HG03354 (cell line): ENCODE data around the gene TFF1.

Experiments used
- ATAC-seq: cut with Tn5 transposase; IDR thresholded peaks from one replicate; pipeline ENCODE4 v1.9.1; 2021; ENCODE audit warnings: mild to moderate bottlenecking; ENCODE audit not compliant: unreplicated experiment, poor library complexity, severe bottlenecking

Gene TFF1

DNA sequence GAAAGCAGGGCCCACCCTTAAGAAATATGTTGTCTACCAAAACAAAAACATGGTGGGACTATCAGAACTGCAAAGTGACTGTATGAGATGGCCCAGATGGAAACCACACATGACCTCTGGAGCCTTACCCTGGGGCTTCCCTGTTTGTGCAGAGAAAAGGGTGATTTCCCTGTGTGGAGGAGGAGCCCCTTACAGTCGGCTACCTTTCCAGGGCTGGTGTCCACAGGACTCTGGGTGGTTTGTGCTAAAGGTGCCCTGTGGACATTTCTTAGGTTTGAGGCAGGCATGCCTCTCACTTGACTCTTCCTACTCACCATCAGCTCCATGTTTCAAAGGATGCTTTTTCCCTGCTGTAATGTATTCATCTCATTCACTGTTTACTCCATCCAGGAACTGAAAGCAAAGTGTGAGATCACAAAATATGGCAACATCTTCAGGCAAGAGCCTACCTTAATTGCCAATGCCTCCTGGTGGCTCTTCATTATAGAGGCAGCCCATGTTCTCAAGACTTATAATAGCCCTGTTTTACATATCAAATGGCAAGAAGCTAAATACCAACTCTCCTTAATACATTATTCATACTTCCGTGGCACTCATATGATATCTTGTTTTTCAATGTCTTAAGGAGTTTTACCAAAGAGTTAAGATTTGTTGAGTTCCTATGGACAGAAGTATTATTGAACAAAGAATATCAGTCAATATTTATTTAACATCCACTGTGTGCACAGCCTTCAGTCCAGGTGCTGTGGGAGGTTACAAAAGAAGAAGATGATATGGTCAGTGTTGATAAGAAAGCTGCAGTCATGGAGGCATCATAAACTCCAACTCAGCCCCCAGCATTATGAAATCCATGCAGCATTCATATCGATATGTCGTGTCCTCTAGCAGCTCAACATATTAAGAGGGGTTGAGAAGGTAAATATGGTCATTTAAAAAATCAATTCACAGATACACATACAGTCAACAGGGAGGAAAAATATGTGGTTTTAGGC is 35.7 kb downstream of the TFF1 start:
- ATAC-seq: no peak

GRCh38 chr21:42324896-42325295 is 41.4 kb downstream of the TFF1 start:
- ATAC-seq: no peak

DNA sequence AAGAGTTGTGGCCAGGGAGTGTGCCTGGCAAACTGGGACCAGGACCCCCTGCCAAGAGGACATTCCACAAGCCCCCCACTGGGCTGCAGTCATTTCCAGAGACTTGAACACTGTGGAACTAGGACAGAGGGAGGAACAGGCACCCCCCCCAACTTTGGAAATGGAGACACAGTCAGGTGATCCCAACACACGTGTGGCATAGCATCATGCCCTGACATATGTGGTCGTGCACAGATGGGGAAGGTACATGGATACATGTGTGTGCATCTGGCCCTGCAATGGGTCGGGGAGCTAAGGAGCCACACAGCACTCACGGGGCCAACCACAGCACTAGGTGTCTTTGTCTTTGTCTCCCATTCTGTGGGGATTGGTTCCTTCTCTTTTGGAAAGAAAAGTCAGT is 44.5 kb downstream of the TFF1 start:
- no peak for ATAC-seq

DNA sequence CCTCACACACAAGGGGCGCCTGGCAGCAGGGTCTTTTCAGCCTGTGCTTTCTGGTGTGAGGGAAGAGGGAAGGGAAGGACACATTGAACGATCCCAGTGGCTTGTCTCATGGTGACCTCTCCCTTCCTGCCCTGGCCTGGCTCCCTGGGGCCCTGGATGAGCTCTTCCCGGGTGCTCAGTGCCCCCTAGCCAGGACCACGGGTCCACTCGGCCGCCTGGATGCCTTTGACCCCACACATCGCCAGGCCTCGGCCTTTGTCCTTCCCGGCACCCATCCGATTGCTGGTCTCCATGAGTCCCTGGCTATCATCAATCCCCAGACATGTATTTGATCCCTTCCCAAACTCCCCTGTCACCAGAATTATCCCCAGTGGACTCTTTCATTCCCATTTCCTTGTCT is 45.1 kb downstream of the TFF1 start:
- ATAC-seq: no peak

GRCh38 chr21:42320791-42321190 is 45.5 kb downstream of the TFF1 start:
- no peak for ATAC-seq

DNA sequence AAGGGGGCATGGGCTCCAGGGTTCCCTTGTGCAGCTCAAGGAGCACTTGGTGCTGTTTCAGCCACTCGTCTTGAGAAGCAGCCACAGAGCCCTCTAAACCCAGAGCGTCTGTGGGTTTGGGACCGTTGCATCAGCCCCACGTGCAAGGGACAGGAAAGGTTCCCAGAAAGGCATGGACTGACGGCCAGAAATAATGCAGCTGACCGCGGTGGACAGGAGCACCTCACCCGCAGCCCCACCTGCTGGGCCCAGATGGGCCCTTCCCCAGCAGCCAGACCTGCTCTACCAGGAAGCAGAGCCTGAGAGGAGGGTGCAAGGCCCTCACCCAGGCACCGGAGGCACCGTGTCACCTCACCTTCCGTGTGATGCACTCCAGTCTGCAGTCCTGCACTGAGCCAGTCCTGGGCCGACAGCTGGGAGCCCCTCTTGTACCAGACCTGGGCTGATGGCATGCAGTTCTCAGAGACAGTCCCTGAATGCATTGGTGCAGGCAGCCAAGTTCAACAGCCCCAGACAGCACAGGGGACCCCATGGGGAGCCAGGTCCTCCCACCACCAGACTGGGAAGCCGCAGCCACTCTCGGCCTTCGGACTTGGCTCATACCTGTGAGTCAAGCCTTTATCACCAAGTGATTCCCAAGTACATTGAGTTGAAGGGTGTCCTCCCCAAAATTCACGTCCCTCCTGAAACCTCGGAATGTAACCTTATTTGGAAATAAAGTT is 46.3 kb downstream of the TFF1 start:
- ATAC-seq: no peak

DNA sequence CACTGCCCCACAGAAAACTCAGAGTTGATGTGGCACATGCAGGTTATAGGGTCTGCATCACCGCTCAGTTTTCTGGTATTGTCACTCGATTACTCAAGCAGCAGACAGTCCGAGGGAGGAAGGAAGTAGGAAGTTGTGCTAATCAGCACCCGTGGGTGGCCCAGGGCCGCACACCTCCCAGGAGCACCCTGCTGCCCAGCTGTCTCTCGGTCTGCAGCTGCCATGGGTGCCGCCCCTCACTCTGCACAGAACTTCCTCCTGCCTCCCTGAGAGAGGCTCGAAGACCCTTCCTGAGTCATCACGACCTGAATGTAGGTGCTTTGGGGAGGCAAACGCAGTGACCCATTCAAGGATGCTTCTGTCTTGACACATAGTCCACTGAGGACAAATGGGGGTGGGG is 47.0 kb downstream of the TFF1 start:
- ATAC-seq: no peak

- no peak for ATAC-seq
Measured at GRCh38 chr21:42317826-42318746, 48.2 kb downstream of the TFF1 start.

DNA sequence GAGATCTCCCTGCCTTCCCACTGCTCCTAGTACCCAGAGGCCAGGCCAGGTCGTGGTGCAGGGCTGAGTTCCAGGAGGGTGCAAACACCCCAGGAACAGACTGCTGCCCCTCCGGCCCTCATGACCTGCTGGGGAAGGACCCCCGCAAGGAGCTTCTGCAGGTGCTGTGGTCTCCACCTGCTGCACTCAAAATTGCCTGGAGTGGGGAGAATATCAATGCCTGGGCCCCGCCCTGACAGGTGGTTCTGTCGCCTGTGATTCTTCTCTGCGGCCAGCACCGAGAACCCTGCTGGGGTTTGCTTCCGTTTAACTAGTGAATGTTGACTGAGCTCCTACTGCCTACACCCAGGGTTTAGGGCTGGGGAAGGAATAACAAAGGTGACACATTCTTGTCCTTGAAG is 49.0 kb downstream of the TFF1 start:
- no peak for ATAC-seq

- ATAC-seq: no peak
Measured at GRCh38 chr21:42316891-42317290, 49.4 kb downstream of the TFF1 start.

- no peak for ATAC-seq
Measured at GRCh38 chr21:42315296-42315891, 50.9 kb downstream of the TFF1 start, which contains the start of gene TFF3. Gene TFF3, minus strand, starts transcription at chr21:42315409. Its CDS starts 35 bp downstream, at chr21:42315374.

DNA sequence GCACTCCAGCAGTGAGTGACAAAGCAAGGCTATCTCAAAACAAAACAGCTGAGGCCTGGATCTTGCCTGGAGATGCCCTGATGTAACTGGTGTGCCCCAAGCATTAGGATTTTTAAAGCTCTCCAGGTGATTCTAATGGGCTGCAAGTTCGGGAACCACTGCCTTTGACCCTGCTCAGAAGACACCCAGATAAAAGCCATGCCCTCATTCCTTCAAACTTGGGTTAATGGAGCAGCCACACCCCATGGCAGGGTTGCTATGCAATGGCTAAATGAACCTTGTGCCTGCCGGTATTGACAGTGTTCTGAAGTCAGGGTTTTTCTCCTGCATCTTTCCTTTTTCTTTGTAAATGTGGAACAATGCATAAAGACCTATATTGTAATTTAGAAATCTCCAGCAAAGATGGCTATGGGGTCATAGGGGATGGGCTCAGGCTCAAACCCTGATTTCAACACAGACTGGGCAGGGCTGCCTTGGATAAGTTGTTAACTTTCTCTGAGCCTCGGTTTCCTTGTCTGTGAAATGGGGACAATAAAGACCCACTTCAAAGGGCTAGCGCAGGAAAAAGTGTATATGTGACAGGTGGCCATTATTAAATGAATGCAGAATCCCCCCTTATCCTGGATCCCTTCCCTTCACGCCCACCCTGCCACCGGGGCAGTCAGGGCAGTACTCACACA is 51.6 kb downstream of the TFF1 start:
- ATAC-seq: no peak

DNA sequence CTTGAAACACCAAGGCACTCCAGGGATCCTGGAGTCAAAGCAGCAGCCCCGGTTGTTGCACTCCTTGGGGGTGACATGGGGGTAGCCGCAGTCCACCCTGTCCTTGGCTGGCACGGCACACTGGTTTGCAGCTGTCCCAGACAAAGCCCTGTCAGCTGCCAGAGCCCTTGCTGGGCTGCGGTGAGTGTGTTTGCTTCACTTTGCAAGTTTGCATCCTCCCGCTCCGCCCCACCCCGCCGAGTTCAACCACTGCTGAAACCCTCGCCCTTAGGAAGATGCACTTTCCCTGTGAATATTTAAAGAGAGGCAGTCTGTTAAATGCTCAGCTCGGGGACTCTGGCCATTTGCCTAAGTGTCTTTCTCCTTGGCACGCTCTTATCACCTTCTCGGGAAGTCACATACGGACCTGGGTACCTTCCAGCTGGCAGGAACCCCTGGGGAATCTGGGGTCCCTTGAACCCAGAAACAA is 52.8 kb downstream of the TFF1 start:
- ATAC-seq: no peak

GRCh38 chr21:42312626-42313104 is 53.7 kb downstream of the TFF1 start:
- ATAC-seq: no peak
